GM23338 (cell line): ENCODE results near the gene CYS1. TPM values are rescaled to one million over a fixed set of nuclear protein-coding genes. Genes with fewer than 3 reads are reported as not detected.

Source experiments
- ATAC-seq: fragments of 200-7000 bp; cut with Tn5 transposase; 3 replicates; pipeline ENCODE4 v1.9.1; 2020
- DNase-seq: peaks from one replicate; pipeline ENCODE4 v3.0.0-alpha.2; 2015; ENCODE audit warnings: low spot score
- H2AFZ ChIP-seq: fragments of 200-600 bp; sonication (generic); 2 replicates; pipeline ENCODE4 v1.8.0; 2016; ENCODE audit warnings: antibody characterized with exemption, mild to moderate bottlenecking, moderate library complexity
- H3F3A ChIP-seq: fragments of 200-600 bp; sonication (generic); replicated peaks from 2 replicates; pipeline ENCODE4 v1.8.0; 2017; ENCODE audit warnings: antibody characterized with exemption, mixed run types, low read depth
- H3K27ac ChIP-seq: fragments of 200-600 bp; sonication (generic); 2 replicates; pipeline ENCODE4 v1.6.1; 2016; ENCODE audit warnings: low read depth
- H3K27me3 ChIP-seq: fragments of 200-600 bp; sonication (generic); 2 replicates; pipeline ENCODE4 v1.8.0; 2016; ENCODE audit warnings: mild to moderate bottlenecking, mixed run types, moderate library complexity; ENCODE audit not compliant: insufficient read depth
- H3K36me3 ChIP-seq: fragments of 200-600 bp; sonication (generic); 2 replicates; pipeline ENCODE4 v1.8.0; 2016; ENCODE audit warnings: mild to moderate bottlenecking; ENCODE audit not compliant: insufficient read depth
- H3K4me1 ChIP-seq: fragments of 200-600 bp; sonication (generic); 2 replicates; pipeline ENCODE4 v1.8.0; 2016; ENCODE audit warnings: mild to moderate bottlenecking, moderate library complexity; ENCODE audit not compliant: insufficient read depth
- H3K4me2 ChIP-seq: fragments of 200-600 bp; sonication (generic); 2 replicates; pipeline ENCODE4 v1.7.1; 2017; ENCODE audit warnings: mixed run types
- H3K4me3 ChIP-seq: fragments of 200-600 bp; sonication (generic); 2 replicates; pipeline ENCODE4 v1.6.1; 2016; ENCODE audit warnings: mixed run types
- H3K79me2 ChIP-seq: fragments of 200-600 bp; sonication (generic); replicated peaks from 2 replicates; pipeline ENCODE4 v1.8.0; 2017; ENCODE audit warnings: mild to moderate bottlenecking; ENCODE audit not compliant: insufficient read depth
- H3K9me2 ChIP-seq: fragments of 200-600 bp; sonication (generic); 2 replicates; pipeline ENCODE4 v1.8.0; 2017; ENCODE audit not compliant: insufficient read depth
- H4K20me1 ChIP-seq: fragments of 200-600 bp; sonication (generic); replicated peaks from 2 replicates; pipeline ENCODE4 v1.8.0; 2017; ENCODE audit warnings: mild to moderate bottlenecking; ENCODE audit not compliant: insufficient read depth
- H3K27ac Mint-ChIP-seq: 2 replicates; pipeline ENCODE4 v1.8.0; 2020; ENCODE audit warnings: inconsistent platforms, mild to moderate bottlenecking, moderate library complexity, mixed read lengths
- H3K27me3 Mint-ChIP-seq: 3 replicates; pipeline ENCODE4 v1.8.0; 2022; ENCODE audit warnings: low read depth, mild to moderate bottlenecking, moderate library complexity, mixed read lengths, inconsistent platforms; ENCODE audit not compliant: insufficient read depth, poor library complexity
- H3K36me3 Mint-ChIP-seq: 3 replicates; pipeline ENCODE4 v1.8.0; 2021; ENCODE audit warnings: low read depth, mild to moderate bottlenecking, inconsistent platforms, moderate library complexity, mixed read lengths
- H3K4me1 Mint-ChIP-seq: 3 replicates; pipeline ENCODE4 v1.8.0; 2020; ENCODE audit warnings: mild to moderate bottlenecking, inconsistent platforms, mixed read lengths
- H3K4me3 Mint-ChIP-seq: 3 replicates; pipeline ENCODE4 v1.8.0; 2021; ENCODE audit warnings: moderate library complexity, mild to moderate bottlenecking, inconsistent platforms, mixed read lengths
- H3K9me3 Mint-ChIP-seq: 3 replicates; pipeline ENCODE4 v1.8.0; 2020; ENCODE audit warnings: moderate library complexity, mild to moderate bottlenecking, inconsistent platforms, mixed read lengths
- CREB1 ChIP-seq: fragments of 250-450 bp; sonication (Bioruptor Pico); IDR thresholded peaks from 2 replicates; pipeline ENCODE4 v1.5.0; 2020; ENCODE audit warnings: low read depth, mild to moderate bottlenecking, moderate library complexity
- CTCF ChIP-seq, 2 experiments: fragments of 200-600 bp in 1 of 2; sonication (generic) in 1 of 2; conservative IDR thresholded peaks; 2 replicates each; pipeline versions ENCODE4 v1.5.1 to v1.6.1; 2016 to 2017; ENCODE audit warnings: antibody characterized with exemption in 2 of 2, low read depth in 2 of 2, mild to moderate bottlenecking in 2 of 2, moderate library complexity in 1 of 2
- ETS1 ChIP-seq: IDR thresholded peaks from 2 replicates; pipeline ENCODE4 v1.6.1; 2016; ENCODE audit warnings: antibody characterized with exemption
- EZH2 ChIP-seq: fragments of 200-600 bp; sonication (generic); IDR thresholded peaks from one replicate; pipeline ENCODE4 v1.8.0; 2017; ENCODE audit warnings: antibody characterized with exemption, mild to moderate bottlenecking, low read depth; ENCODE audit not compliant: unreplicated experiment
- JUNB ChIP-seq: IDR thresholded peaks from one replicate; pipeline ENCODE4 v1.6.1; 2016; ENCODE audit warnings: antibody characterized with exemption; ENCODE audit not compliant: unreplicated experiment
- NANOG ChIP-seq: IDR thresholded peaks from 2 replicates; pipeline ENCODE4 v1.6.1; 2016; ENCODE audit warnings: antibody characterized with exemption, borderline replicate concordance
- POLR2AphosphoS5 ChIP-seq: IDR thresholded peaks from 2 replicates; pipeline ENCODE4 v1.6.1; 2016; ENCODE audit warnings: antibody characterized with exemption, low read depth
- REST ChIP-seq: IDR thresholded peaks from one replicate; pipeline ENCODE4 v1.6.1; 2018; ENCODE audit warnings: antibody characterized with exemption; ENCODE audit not compliant: unreplicated experiment
- STAT1 ChIP-seq: IDR thresholded peaks from one replicate; pipeline ENCODE4 v1.6.1; 2016; ENCODE audit warnings: antibody characterized with exemption; ENCODE audit not compliant: unreplicated experiment
- ZNF114 ChIP-seq: fragments of 250-450 bp; sonication (Bioruptor Pico); IDR thresholded peaks from 2 replicates; pipeline ENCODE4 v1.5.0; 2020; ENCODE audit warnings: mild to moderate bottlenecking, moderate library complexity
- polyA plus RNA-seq: library from polyadenylated mRNA; unstranded; fragments of >200 nt; fragmentation: Nextera tagmentation; extraction: Ambion mirVana; gene quantifications from 2 replicates; pipeline ENCODE4 v1.2.1, GENCODE V29; 2016
- total RNA-seq: library from RNA; depleted of rRNA; stranded (reverse); fragments of >200 nt; shearing (Covaris generic); gene quantifications from 2 replicates; pipeline ENCODE4 v1.2.3, GENCODE V29; 2014

Gene CYS1
- total and polyA plus RNA-seq, 2 experiments from 2014 or later: 0.31 to 0.32 TPM

GRCh38 chr2:10029875-10030223 is 50.4 kb downstream of the CYS1 start (continued):
- TF ChIP-seq JUNB (no peak), POLR2AphosphoS5 (no peak), CREB1 (CRISPR knock-in tag) (no peak), STAT1 (no peak), ZNF114 (CRISPR knock-in tag) (no peak), CTCF (conservative IDR thresholded peaks at IDR 0.05; ENCODE audit: low read depth in 2 of 2) (no peak)

- H3K4me1 Mint-ChIP-seq: peaks cover 16% of the 10 kb centered on the region
- Histone ChIP-seq H3K4me1 (peaks cover 17% of the 10 kb centered on the region), H3K27me3 (no peaks in the 10 kb centered on the region), H3K4me3 (no peak overlapping the region), H3K4me2 (peak overlapping the region; percentile 66), H3K36me3 (no peaks in the 10 kb centered on the region), H4K20me1 (no peaks in the 10 kb centered on the region), H2AFZ (peak overlapping the region; percentile 92), H3K79me2 (no peaks in the 10 kb centered on the region), H3K9me2 (no peaks in the 10 kb centered on the region), H3F3A (no peaks in the 10 kb centered on the region), H3K27ac (no peak overlapping the region)
- peaks cover 7% of the 10 kb centered on the region for H3K27me3 Mint-ChIP-seq
- no peak overlapping the region for H3K27ac Mint-ChIP-seq
- H3K36me3 Mint-ChIP-seq: no peaks in the 10 kb centered on the region
- no peaks in the 10 kb centered on the region for H3K9me3 Mint-ChIP-seq
- H3K4me3 Mint-ChIP-seq: no peak overlapping the region; the same call in 2 of the 3 replicates
- DNase-seq: peak; percentile 72
- peak; percentile 80 for ATAC-seq
- TF ChIP-seq ETS1: no peak
- TF ChIP-seq JUNB: no peak
- TF ChIP-seq STAT1: no peak
- no peak for TF ChIP-seq ZNF114 (CRISPR knock-in tag)
- TF ChIP-seq POLR2AphosphoS5: no peak
- no peak for TF ChIP-seq EZH2
- no peak for TF ChIP-seq NANOG
- TF ChIP-seq CTCF (conservative IDR thresholded peaks at IDR 0.05; ENCODE audit: low read depth in 2 of 2): peak in 1 of 2 experiments; percentile 21; a peak in 1 of 4 replicates
- TF ChIP-seq REST: no peak
These were observed 51.0 kb downstream of the CYS1 start for GRCh38 chr2:10028988-10029874.
